Duodenal mucosa (tissue), 2 donors: ENCODE measurements around the gene CRY2.

Source experiments
- H3K27ac ChIP-seq: one replicate; pipeline ENCODE4 v1.7.0; 2013; ENCODE audit warnings: low read depth, low read length
- H3K27me3 ChIP-seq, 2 donors: one replicate each; pipeline ENCODE4 v1.7.0; 2013; ENCODE audit warnings: low read length in 2 of 2, control low read depth in 1 of 2; ENCODE audit not compliant: insufficient read depth in 2 of 2, control insufficient read depth in 1 of 2
- H3K36me3 ChIP-seq, 2 donors: one replicate each; pipeline ENCODE4 v1.7.0; 2013; ENCODE audit warnings: low read length in 2 of 2, control low read depth in 1 of 2; ENCODE audit not compliant: insufficient read depth in 2 of 2, control insufficient read depth in 1 of 2
- H3K4me1 ChIP-seq, 2 donors: one replicate each; pipeline ENCODE4 v1.7.0; 2013; ENCODE audit warnings: low read length in 2 of 2, control low read depth in 1 of 2; ENCODE audit not compliant: insufficient read depth in 2 of 2, control insufficient read depth in 1 of 2
- H3K4me3 ChIP-seq, 2 donors: one replicate each; pipeline ENCODE4 v1.7.0; 2013; ENCODE audit warnings: low read length in 2 of 2, low read depth in 1 of 2
- H3K9ac ChIP-seq, 2 donors: one replicate each; pipeline ENCODE4 v1.7.0; 2013; ENCODE audit warnings: low read length in 2 of 2, low read depth in 1 of 2
- H3K9me3 ChIP-seq, 2 donors: one replicate each; pipeline ENCODE4 v1.7.0; 2013; ENCODE audit warnings: low read length in 2 of 2, control low read depth in 1 of 2; ENCODE audit not compliant: control insufficient read depth in 1 of 2

CRY2 gene

GRCh38 chr11:45886816-45887520 lies 39.7 kb downstream of the CRY2 start:
- Histone ChIP-seq H3K4me1 (peaks cover 0 to 3% of the 10 kb centered on the region in 2 donors), H3K27ac (no peak overlapping the region), H3K9ac (no peak overlapping the region), H3K9me3 (no peaks in the 10 kb centered on the region), H3K36me3 (peaks cover 1 to 11% of the 10 kb centered on the region in 2 donors), H3K27me3 (no peaks in the 10 kb centered on the region), H3K4me3 (no peak overlapping the region)

GRCh38 chr11:45887587-45887986 lies 40.3 kb downstream of the CRY2 start:
- Histone ChIP-seq H3K4me1 (peaks cover 0 to 3% of the 10 kb centered on the region in 2 donors), H3K27ac (no peak overlapping the region), H3K27me3 (no peaks in the 10 kb centered on the region), H3K9me3 (no peaks in the 10 kb centered on the region), H3K36me3 (peaks cover 0 to 4% of the 10 kb centered on the region in 2 donors), H3K9ac (no peak overlapping the region), H3K4me3 (no peak overlapping the region)

GRCh38 chr11:45889555-45889954 lies 42.3 kb downstream of the CRY2 start:
- H3K27ac ChIP-seq = no peak overlapping the region
- H3K36me3 ChIP-seq = no peaks in the 10 kb centered on the region
- peaks cover 0 to 3% of the 10 kb centered on the region in 2 donors for H3K4me1 ChIP-seq
- no peak overlapping the region for H3K4me3 ChIP-seq
- no peaks in the 10 kb centered on the region for H3K27me3 ChIP-seq
- H3K9ac ChIP-seq = no peak overlapping the region
- H3K9me3 ChIP-seq = no peaks in the 10 kb centered on the region

GRCh38 chr11:45889966-45890365 lies 42.7 kb downstream of the CRY2 start:
- no peaks in the 10 kb centered on the region for H3K27me3 ChIP-seq

DNA sequence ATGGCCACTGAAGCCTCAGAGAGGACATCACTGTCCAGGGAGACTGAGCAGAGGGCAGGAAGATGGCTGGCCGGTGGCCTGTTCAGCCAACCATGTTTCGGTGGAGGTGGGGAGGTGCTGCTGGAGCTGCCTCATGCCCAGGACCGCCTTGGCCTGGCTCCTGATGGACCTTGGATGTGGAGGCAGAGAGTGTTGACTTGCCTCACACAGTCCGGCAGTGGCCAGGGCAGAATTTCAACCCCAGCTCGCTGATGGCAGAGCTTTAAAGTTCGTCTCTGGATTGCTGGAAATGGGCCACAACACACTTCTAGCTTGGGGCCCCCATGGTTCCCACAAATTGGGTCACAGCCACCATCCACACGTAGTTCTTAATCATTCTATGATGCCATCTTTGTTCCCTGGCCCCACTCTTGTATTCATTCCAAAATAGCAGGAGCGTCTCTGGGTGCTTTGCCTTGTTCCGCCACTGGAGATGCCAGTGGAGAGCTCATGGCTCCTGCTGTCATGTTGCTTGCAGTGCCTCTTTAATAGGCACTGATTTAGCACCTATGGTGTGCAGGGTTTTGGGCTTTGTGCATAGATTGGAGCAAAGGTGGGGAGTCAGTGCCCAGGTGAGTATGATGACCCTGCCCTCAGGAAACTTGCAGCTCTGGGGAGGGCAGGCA lies 43.7 kb downstream of the CRY2 start:
- no peaks in the 10 kb centered on the region for H3K9me3 ChIP-seq
- no peak overlapping the region for H3K27ac ChIP-seq
- H3K9ac ChIP-seq = no peak overlapping the region
- H3K4me1 ChIP-seq = peaks cover 0 to 2% of the 10 kb centered on the region in 2 donors
- H3K4me3 ChIP-seq = no peak overlapping the region
- H3K27me3 ChIP-seq = no peaks in the 10 kb centered on the region
- H3K36me3 ChIP-seq = no peaks in the 10 kb centered on the region

More at GRCh38 chr11:45889966-45890365, 42.7 kb downstream of the CRY2 start:
- peaks cover 0 to 3% of the 10 kb centered on the region in 2 donors for H3K4me1 ChIP-seq
- H3K4me3 ChIP-seq = no peak overlapping the region
- H3K36me3 ChIP-seq = no peaks in the 10 kb centered on the region
- no peaks in the 10 kb centered on the region for H3K9me3 ChIP-seq
- no peak overlapping the region for H3K27ac ChIP-seq
- H3K9ac ChIP-seq = no peak overlapping the region

DNA sequence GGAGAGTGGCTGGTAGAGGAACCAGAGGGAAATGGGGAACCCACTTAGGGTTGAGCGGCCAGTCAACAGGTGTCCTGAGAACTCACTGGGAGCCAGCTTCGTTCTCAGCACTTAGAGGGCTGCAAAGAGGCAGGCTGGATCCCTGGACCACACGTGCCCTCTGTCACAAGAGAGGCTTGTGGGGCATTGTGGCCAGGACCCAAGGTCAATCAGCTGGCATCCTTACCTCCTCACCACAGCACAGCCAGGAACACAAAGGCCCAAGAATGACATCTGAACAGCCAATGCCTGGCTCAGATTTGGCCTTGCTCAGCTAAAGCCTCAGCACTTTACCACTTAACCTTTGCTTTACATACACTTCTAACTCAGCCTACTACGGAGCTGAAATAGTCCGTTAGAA lies 45.6 kb downstream of the CRY2 start:
- H3K4me1 ChIP-seq = no peaks in the 10 kb centered on the region
- H3K4me3 ChIP-seq = no peak overlapping the region
- no peaks in the 10 kb centered on the region for H3K9me3 ChIP-seq
- no peak overlapping the region for H3K9ac ChIP-seq
- peaks cover 0 to under 1% of the 10 kb centered on the region in 2 donors for H3K27me3 ChIP-seq
- H3K27ac ChIP-seq = no peak overlapping the region
- H3K36me3 ChIP-seq = no peaks in the 10 kb centered on the region

GRCh38 chr11:45894555-45895247 lies 47.4 kb downstream of the CRY2 start:
- Histone ChIP-seq H3K27me3 (peaks cover 15 to 17% of the 10 kb centered on the region in 2 donors), H3K9me3 (no peaks in the 10 kb centered on the region), H3K27ac (no peak overlapping the region), H3K36me3 (no peaks in the 10 kb centered on the region), H3K9ac (no peak overlapping the region), H3K4me1 (peaks cover 5 to 8% of the 10 kb centered on the region in 2 donors), H3K4me3 (no peak overlapping the region)

GRCh38 chr11:45895553-45896259 lies 48.4 kb downstream of the CRY2 start:
- Histone ChIP-seq H3K27ac (no peak overlapping the region), H3K4me1 (peaks cover 5 to 8% of the 10 kb centered on the region in 2 donors), H3K9me3 (no peaks in the 10 kb centered on the region), H3K36me3 (no peaks in the 10 kb centered on the region), H3K9ac (no peak overlapping the region), H3K27me3 (peaks cover 20 to 22% of the 10 kb centered on the region in 2 donors), H3K4me3 (no peak overlapping the region)

DNA sequence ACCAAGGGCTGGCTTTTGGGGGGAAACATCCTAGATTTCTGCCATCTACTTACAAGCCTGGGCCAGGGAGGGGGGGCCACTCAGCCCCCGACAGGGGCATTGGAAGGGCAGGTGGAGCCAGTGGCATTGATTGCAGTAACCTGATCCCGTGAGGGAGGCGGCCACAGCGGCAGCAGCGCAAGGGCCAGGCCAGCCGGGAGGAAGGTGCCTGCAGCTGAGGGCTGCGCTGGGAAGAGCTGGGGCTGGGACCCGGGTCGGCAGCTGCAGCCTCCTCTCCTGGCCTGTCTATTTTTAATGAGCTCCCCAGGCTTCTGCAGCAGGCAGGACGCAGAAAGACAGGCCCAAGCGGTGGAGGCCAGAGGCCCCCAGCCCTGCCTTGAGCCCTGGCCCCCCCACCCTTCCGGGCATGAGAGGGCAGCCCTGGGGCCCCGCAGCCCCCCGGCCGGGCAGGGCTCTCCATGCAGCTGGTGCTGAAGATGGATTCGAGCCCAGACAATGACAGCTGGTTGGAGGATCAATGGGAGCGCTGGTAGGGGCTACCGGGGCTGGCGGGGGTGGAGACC lies 49.2 kb downstream of the CRY2 start:
- Histone ChIP-seq H3K9me3 (no peaks in the 10 kb centered on the region), H3K4me1 (peaks cover 5 to 8% of the 10 kb centered on the region in 2 donors), H3K27ac (no peak overlapping the region), H3K27me3 (peaks cover 25 to 28% of the 10 kb centered on the region in 2 donors), H3K9ac (no peak overlapping the region), H3K36me3 (no peaks in the 10 kb centered on the region), H3K4me3 (no peak overlapping the region)
